Measurements from ENCODE around the gene AEBP2.
"Not testable (repeated sequence)": the region's sequence is repeated elsewhere in the genome, so short reads cannot be mapped to it uniquely, and the experiment has no call there.

AEBP2 gene

DNA sequence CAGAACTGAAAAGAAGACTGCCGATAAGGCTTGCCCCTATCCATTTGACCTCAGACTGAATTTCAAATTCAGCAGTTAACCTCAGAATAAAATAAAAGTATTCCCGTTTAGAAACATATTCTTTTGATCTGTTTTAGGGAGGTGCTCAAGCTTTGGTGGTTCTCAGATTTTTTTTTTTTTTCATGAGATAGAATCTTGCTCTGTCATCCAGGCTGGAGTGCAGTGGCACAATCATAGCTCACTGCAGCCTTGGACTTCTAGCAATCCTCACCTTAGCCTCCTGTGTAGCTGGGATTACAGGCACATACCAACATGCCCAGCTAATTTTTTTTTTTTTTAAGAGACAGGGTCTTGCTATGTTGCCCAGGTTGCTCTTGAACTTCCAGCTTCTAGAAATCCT lies 15.5 kb downstream of the AEBP2 start:
- no peak for DNase-seq (ENCODE audit: low read depth)

DNA sequence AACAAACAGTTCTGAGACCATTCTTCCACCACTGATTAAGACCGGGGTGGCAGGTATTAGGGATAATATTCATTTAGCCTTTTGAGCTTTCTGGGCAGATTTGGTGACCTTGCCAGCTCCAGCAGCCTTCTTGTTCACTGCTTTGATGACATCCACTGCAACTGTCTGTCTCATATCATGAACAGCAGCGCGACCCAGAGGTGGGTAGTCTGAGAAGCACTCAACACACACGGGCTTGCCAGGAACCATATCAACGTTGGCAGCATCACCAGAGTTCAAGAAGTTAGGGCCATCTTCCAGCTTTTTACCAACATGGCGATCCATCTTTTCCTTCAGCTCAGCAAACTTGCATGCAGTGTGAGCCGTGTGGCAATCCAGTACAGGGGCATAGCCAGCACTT lies 16.9 kb downstream of the AEBP2 start:
- no peak for DNase-seq (ENCODE audit: low read depth)

DNA sequence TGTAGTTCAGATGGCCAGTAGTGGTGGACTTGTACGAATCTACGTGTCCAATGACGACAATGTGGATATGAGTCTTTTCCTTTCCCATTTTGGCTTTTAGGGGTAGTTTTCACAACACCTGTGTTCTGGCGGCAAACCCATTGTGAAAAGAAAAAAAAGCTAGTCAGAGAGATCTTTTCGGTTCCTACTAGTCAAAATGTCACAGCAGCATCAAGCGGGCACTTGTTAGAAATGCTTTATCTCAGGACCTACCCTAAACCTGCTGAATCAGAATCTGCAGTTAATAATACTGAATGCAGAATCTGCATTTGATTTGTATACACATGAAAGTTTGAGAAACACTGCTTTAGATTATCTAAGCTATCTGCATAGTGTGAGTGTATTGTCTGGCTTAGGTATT lies 18.3 kb downstream of the AEBP2 start:
- DNase-seq (ENCODE audit: low read depth) = no peak

- DNase-seq (ENCODE audit: low read depth) = no peak
These were observed 19.4 kb downstream of the AEBP2 start for GRCh38 chr12:19458733-19459132.

DNA sequence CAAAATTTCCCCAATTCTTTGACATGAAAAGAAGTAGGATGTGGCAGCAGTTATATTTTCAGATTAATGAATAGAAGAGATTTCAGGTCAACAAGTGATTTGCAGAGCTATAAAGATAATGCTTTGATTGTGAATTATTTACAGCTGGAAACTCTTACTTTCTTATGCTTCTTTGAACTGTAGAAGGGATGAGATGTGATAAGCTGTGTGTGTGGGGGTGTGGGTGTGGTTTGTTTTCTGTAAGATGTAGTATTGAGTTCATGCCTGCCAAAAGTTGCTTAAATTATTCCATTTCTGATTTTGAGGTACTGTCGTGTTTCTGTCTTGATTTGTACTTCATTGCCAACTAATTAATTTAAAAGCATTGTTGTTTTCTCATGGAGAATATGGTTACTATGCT lies 22.7 kb downstream of the AEBP2 start:
- DNase-seq (ENCODE audit: low read depth) = no peak

GRCh38 chr12:19462406-19462805 lies 23.1 kb downstream of the AEBP2 start:
- no peak for DNase-seq (ENCODE audit: low read depth)

- DNase-seq (ENCODE audit: low read depth) = no peak
These were observed 24.9 kb downstream of the AEBP2 start for GRCh38 chr12:19464192-19464580.

DNA sequence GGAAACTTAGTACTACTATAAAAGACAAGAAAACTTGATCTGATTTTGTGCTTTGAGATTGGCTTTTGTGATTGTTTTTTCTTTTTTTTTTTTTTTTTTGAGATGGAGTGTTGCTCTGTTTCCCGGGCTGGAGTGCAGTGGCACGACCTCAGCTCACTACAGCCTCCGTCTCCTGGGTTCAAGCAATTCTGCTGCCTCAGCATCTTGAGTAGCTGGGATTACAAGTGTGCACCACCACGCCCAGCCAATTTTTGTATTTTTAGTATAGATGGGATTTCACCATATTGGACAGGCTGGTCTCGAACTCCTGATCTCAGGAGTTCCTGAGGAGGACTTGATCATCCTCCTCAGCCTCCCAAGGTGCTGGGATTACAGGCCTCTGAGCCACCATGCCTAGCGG lies 26.4 kb downstream of the AEBP2 start:
- DNase-seq (ENCODE audit: low read depth) = no peak

GRCh38 chr12:19474147-19474546 lies 34.9 kb downstream of the AEBP2 start:
- DNase-seq (ENCODE audit: low read depth) = no peak

GRCh38 chr12:19475884-19476505 lies 36.7 kb downstream of the AEBP2 start:
- not testable (repeated sequence) for DNase-seq (ENCODE audit: low read depth)

GRCh38 chr12:19477071-19477470 lies 37.8 kb downstream of the AEBP2 start:
- no peak for DNase-seq (ENCODE audit: low read depth)

DNA sequence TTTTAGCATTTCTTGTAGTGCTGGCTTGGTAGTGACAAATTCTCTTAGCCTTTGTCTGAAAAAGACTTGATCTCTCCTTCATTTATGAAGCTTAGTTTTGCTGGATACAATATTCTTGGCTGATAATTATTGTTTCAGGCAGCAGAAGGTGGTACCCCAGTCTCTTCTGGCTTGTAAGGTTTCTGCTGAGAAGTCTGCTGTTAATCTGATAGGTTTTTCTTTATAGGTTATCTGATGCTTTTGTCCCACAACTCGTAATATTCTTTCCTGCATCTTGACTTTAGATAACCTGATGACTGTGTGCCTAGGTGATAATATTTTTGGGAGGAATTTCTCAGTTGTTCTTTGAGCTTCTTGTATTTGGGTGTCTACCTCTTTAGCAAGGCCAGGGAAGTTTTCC lies 41.2 kb downstream of the AEBP2 start:
- no peak for DNase-seq (ENCODE audit: low read depth)

DNA sequence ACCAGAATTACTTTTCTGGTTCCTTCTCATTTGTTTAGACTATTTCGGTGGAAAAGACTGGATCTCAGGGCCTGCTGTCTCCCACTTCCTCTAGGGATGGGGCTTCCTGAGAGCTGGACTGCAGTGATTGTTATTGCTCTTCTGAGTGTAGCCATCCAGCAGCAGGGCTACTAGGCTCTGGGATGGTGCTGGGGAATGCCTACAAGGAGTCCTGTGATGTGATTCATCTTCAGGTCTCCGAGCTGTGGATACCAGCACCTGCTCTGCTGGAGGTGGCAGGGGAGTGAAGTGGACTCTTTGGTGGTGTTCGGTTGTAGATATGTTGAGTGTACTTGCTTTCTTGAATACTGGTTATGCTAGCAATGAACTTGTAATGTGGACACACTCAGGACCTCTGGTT lies 42.7 kb downstream of the AEBP2 start:
- DNase-seq (ENCODE audit: low read depth) = no peak

- no peak for DNase-seq (ENCODE audit: low read depth)
These were observed 43.3 kb downstream of the AEBP2 start for GRCh38 chr12:19482551-19483109.

GRCh38 chr12:19483727-19484126 lies 44.4 kb downstream of the AEBP2 start:
- DNase-seq (ENCODE audit: low read depth) = no peak

DNA sequence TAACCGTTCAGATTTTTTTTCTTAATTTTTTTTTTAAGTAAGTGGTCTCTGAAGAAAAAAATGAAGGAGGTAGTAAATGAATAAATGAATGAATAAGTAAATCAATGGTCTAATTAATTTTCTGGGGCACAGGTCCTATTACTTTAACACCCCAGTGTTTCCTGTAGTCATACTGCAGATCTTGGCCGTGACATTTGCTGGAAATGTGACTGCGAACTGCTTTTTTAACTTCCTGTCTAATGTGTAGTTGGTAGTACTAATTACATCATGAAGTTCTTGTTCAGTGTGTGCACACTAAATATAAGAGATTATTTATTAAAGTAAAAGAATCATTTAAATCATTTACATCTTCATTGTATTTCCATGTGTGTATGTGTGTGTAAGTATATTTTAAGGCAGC lies 45.4 kb downstream of the AEBP2 start:
- no peak for DNase-seq (ENCODE audit: low read depth)

DNA sequence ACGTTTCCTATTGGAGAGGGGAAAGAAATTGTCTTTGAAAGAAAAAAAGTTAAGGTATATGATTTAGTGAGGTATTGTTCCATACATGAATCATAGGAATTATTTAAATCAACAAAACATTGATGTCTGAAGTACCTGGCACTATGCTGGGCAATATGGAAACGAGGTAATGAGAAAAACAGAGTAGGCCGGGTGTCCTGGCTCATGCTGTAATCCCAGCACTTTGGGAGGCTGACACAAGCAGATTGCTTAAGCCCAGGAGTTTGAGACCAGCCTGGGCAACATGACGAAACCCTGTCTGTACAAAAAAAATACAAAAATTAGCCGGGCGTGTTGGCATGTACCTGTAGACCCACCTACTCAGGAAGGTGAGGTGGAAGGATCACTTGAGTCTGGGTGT lies 45.9 kb downstream of the AEBP2 start:
- no peak for DNase-seq (ENCODE audit: low read depth)

- no peak for DNase-seq (ENCODE audit: low read depth)
These were observed 49.9 kb downstream of the AEBP2 start for GRCh38 chr12:19489168-19489567.

DNA sequence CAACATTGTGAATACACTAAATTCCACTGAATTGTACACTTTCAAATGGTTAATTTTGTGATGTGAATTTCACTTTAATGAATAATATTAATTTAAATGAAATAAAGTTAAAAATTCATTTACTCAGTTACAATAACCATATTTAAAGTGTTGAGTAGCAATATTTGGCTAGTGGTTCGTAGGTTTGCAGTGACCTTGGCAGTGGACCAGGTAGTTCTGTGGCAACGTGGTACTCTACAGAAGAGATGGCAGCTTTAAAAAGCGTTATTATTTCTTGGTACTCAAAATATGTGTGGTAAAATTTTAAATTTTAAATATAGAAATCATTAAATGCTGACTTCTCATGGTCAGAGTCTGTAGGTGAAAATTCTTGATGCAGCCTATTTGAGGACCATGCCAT lies 51.6 kb downstream of the AEBP2 start:
- no peak for DNase-seq (ENCODE audit: low read depth)

DNA sequence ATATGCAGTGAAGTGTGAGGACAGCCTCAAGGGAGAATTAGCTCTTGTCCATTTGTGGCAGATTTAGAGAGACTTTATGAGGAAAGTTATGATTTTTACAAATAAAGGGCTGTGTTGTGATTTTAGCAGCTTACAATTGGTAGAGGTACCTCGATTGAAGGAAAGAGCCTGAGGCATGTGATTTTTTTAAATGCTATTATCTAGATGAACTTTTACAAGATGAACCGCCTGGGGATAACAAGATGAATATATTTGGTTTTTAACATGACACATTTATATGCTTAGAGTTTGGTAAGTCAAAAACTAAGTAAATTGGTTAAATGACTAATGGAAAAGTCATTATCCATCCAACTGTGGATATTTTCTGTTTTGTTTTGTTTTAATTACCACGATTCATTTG lies 52.6 kb downstream of the AEBP2 start:
- no peak for DNase-seq (ENCODE audit: low read depth)

DNA sequence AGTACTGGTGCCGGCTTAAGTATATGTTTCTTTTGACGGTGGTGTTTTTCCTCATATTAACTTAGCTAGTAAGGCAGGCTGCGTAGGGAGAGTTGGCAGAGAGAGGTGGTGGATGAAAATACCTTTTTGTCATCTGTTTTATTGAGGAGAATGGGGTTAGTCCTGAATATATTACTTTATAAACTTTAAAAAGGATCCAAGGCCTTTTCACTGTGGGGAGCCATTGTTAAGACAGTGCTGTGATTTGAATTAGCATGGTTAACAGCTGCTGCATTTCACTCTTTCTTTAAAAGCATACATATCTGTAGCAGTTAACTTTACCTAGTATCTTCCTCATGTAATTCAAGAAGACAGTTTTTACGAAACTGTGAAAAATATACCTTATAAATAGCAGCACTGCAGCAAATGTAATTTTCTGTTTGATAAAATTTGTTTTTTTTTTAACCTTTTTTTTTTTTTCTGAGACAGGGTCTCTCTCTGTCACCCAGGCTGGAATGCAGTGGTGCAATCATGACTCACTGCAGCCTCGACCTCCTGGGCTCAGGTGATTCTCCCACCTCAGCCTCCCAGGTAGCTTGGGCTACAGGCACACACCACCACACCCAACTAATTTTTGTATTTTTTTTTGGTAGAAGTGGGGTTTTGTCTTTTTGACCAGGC lies 57.1 kb downstream of the AEBP2 start:
- DNase-seq (ENCODE audit: low read depth) = no peak

GRCh38 chr12:19498099-19498498 lies 58.8 kb downstream of the AEBP2 start:
- DNase-seq (ENCODE audit: low read depth) = no peak

DNA sequence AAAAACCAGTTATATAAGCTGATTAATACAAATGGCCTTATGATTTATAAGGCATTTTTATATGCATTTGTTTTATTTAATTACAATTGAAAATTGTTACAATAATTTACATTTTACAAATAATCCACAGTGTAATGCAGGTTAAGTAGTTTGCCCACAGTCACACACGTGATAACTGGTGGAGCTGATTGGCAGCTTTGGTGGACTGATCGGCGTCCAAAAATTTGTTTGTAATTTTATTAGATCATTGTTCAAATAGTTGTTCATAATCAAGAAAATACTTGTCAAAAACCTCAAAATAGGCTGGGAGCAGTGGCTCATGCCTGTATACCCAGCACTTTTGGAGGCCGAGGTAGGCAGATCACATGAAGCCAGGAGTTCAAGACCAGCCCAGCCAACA lies 59.7 kb downstream of the AEBP2 start:
- DNase-seq (ENCODE audit: low read depth) = no peak

DNA sequence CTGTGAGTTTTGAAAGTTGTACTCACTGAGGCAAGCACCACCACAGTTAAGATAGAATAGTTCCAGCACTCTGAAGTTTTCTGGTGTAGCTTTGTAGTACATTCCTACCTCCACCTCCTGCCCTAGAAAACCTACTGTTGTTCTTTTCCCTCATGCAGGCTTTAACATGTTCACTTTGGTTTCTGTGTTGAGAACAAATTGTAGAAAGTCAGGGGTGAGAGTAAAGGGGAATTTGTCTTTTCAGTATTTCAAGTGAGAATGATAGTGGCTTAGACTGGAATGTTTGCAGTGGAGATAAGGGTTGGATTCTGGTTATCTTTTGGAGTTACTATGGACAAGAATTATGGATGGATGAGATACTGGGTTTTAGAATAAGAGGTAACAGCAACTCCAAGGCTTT lies 67.2 kb downstream of the AEBP2 start:
- DNase-seq (ENCODE audit: low read depth) = no peak

Measured in CMK (cell line).